Activated CD8-positive, alpha-beta memory T cell treated with anti-CD3 and anti-CD28 coated beads, Interleukin-2, amount 50 U/mL, for 48 hours (primary cell): Measurements from ENCODE around the gene COL20A1.
"Not testable (repeated sequence)": the region's sequence is repeated elsewhere in the genome, so short reads cannot be mapped to it uniquely, and the experiment has no call there.

ENCODE experiments used
- DNase-seq: peaks from one replicate; pipeline ENCODE4 v3.0.0-alpha.2; 2020

Gene COL20A1

GRCh38 chr20:63365601-63366389 is 72.8 kb downstream of the COL20A1 start:
- no peak for DNase-seq

- DNase-seq, result no peak
These were observed 73.7 kb downstream of the COL20A1 start for GRCh38 chr20:63366390-63367365.

- no peak for DNase-seq
These were observed 74.6 kb downstream of the COL20A1 start for GRCh38 chr20:63367446-63368055.

- no peak for DNase-seq
These were observed 75.2 kb downstream of the COL20A1 start for GRCh38 chr20:63368151-63368550.

- no peak for DNase-seq
These were observed 76.1 kb downstream of the COL20A1 start for GRCh38 chr20:63369024-63369530.

GRCh38 chr20:63369724-63370617 is 77.0 kb downstream of the COL20A1 start:
- DNase-seq, result no peak

GRCh38 chr20:63370618-63371187 is 77.7 kb downstream of the COL20A1 start:
- DNase-seq, result no peak

- DNase-seq, result no peak
These were observed 78.4 kb downstream of the COL20A1 start for GRCh38 chr20:63371291-63371865.

- no peak for DNase-seq
These were observed 80.2 kb downstream of the COL20A1 start for GRCh38 chr20:63372971-63373885.

GRCh38 chr20:63373996-63374395 is 81.0 kb downstream of the COL20A1 start:
- no peak for DNase-seq

- no peak for DNase-seq
These were observed 81.5 kb downstream of the COL20A1 start for GRCh38 chr20:63374504-63374903.

- no peak for DNase-seq
These were observed 82.5 kb downstream of the COL20A1 start for GRCh38 chr20:63375438-63375837.

- DNase-seq, result no peak
These were observed 83.6 kb downstream of the COL20A1 start for GRCh38 chr20:63376283-63377250.

- DNase-seq, result no peak
These were observed 84.4 kb downstream of the COL20A1 start for GRCh38 chr20:63377256-63377941.

- DNase-seq, result no peak
These were observed 85.0 kb downstream of the COL20A1 start for GRCh38 chr20:63377951-63378381.

GRCh38 chr20:63378626-63379025 is 85.6 kb downstream of the COL20A1 start:
- no peak for DNase-seq

- no peak for DNase-seq
These were observed 86.3 kb downstream of the COL20A1 start for GRCh38 chr20:63379296-63379695.

- not testable (repeated sequence) for DNase-seq
These were observed 86.9 kb downstream of the COL20A1 start for GRCh38 chr20:63379872-63380271.
